Activated T-helper 1 cell treated with anti-CD3 and anti-CD28 coated beads, Interleukin-2, amount 50 U/mL, for 16 hours (primary cell): Measurements from ENCODE around the gene PREX1.

Source experiments
- DNase-seq, 2 donors: peaks; one replicate each; pipeline ENCODE4 v3.0.0-alpha.2; 2020; ENCODE audit warnings: low read depth in 1 of 2, low spot score in 1 of 2

The PREX1 gene

GRCh38 chr20:48737434-48738093, 90.2 kb downstream of the PREX1 start:
- no peak for DNase-seq

- no peak for DNase-seq
These were observed 91.2 kb downstream of the PREX1 start for GRCh38 chr20:48736636-48737035.

DNA sequence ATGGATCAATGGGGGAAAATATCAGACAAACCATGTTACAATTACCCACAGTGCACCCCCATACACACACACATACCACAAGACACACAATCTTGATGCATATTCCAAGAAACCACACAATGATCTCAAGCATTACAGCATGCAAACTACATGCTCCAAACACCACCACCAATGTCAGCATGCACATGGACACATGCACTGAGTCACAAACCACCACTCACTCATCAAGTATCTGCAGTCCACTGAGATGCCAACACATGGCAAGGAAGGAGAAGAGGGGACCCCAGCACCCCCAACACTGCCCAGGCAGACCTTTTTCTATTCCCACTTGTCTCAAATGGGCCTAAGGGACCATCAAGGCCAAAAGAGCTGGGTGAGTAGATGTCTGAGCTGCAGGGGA, 91.6 kb downstream of the PREX1 start:
- DNase-seq = no peak

DNA sequence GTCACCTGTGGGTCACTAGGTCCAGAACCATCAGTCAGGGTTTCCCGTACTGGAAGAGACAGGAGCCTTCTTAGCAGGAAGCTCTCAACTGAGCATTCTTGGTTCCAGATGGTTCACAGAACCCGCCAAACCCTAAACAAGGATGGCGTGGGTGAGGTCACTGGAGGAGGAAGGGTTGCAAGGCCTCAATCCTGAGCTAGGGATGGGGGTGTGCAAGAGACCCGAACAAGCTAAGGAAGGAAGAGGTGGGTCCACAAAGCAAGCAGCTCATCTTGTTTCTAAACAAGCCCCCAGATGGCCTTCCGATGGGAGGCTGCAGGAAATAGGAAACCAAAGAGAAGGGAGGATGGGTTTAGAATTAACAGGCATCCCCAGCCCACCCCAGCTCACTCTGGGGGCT, 92.7 kb downstream of the PREX1 start:
- no peak for DNase-seq

DNA sequence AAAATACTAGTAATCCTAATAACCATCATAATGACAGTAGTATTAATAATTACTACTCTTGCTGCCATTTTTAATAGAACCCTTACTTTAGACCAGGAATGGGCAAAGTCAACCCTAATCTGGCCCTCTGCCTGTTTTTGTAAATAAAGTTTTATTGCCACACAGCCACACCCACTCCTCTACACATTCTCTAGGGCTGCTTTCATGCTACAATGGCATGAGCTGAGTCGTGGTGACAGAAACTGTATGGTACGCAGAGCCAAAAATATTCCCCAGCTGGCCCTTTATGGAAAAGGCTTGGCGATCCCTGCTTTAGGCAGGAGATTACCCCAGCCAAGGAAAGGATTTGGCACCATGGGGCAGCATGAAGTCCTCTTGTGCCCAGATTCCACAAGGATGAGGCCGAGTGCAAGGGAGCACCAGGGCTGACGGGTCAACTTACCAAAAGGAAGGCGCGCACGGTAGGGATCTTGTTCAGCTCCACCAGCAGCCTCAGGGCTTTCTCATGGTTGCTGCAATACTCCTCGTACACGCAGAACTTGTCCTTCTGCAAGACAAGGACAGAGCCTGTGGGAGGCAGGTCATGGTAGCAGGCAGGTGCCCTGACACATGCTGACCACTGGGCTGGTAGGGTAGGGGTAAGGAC, 93.6 kb downstream of the PREX1 start:
- DNase-seq = no peak

GRCh38 chr20:48733296-48733790, 94.5 kb downstream of the PREX1 start:
- DNase-seq = no peak

DNA sequence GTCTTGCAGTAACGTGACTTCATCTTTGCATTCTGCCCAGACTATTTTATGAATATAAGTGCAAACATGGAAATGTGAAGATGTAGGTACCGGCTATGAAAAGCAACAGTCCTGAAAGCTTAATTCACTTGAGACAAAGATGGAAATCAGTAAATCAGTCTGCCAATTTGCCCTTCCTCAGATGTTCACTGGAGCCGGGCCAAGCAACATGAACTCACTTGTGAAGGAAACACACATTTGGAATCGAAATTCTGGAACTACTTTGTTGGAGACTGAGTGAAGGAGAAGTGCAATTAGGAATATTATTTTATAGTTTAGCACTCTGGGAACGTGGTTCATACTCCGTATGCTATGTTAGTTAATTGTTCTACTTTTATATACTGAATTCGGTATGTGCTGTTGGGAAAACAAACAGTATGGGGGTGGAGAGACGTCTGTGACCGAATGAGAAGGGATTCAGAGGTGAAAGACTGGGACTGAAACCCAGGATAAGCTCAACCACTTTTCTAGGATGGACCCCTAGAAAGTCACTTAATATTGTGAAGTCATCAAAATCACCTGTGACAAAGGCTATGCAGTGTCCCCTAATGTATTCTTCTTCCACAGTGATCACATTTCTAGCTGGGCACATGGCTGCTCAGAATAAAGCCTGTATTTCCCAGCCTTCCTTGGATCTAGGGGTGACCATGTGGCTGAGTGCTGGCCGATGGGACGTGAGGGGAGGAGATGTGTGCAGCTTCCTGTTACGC, 95.5 kb downstream of the PREX1 start:
- DNase-seq = no peak

DNA sequence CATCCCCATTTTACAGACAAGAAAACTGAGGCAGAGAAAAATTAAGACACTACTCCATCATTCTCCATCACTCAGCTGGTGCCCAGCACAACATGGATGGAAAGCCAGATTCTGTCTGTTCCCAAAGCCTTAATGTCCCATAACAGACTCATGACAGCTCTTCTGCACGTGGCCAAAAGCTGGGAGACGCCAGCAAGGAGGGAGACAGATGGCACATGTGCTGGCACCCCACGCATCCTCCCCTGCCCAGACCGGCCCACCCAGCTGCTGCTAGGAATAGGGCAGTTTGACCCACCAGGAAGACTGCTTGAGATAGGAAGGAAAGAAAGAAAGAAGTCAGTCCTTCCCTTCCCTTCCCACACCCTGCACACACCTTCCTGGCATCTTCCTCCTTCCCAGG, 96.3 kb downstream of the PREX1 start:
- DNase-seq = no peak

DNA sequence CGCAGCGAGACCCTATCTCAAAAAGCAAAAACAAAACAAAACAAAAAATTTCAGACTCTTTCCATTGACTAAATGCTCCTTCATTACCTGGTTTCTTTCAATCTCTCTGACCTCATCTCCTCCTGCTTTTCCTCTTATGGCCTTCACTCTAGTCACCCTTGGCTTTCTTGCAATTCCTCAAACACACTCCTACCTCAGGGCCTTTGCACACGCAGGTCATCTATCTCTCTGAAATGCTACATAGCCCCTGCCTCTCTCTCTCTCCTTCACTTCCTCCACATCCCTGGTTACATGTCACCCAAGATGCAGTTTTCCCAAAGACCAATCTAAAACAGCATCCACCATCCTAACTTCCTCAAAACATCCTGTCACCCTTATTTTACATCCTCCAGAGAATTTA, 96.8 kb downstream of the PREX1 start:
- no peak for DNase-seq

DNA sequence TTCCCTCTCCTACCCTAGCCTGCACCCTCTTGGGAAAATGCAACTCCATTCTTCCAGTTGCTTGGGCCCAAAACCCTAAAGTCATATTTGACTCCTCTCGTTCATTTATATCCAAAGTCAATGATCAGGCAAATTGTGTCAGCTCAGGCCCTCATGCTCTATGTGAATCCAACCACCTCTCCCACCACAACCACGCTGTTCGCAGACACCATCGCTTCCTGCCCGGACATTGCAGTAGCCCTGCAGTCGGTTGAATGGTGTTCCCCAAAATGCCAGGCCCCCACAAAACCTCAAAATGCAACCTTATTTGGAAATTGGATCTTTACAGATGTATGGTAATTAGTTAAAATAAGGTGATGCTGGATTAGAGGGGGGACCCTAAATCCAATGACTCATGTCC, 98.3 kb downstream of the PREX1 start:
- no peak for DNase-seq

DNA sequence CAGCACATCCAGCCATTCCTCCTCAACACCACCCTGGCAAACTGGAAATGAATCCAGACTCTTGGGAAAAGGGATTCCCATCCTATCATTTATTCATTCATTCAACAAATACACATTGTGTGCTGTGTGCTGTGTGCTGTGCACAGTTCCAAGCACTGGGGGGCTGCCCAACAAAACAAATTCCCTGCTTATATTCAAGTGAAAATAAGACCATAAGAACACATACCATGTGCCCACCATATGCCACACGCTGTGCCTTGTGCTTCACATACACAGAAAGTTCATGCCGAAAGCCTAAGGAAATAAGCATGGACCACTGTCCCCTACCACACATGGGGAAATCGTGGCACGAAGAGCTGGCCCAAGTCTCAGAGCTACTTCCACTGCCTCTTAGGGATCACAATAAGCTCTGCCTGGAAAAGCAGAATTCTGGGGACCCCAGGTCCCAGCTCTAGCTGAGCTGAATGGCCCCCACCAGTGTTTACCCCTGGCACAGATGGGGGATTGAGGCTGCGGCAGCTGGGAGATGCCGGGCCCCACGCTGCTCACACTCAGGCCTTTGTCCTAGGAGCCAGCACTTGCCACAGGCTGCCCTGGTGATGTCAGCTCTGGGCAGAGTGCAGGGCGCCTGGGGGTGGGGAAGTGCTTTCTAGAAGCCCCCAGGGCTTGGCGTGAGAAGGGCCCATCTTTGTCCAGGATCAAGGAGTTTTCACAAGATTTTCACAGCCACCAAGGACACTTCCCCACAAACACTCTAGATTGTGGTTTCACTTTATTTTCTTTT, 99.6 kb downstream of the PREX1 start:
- DNase-seq = no peak

DNA sequence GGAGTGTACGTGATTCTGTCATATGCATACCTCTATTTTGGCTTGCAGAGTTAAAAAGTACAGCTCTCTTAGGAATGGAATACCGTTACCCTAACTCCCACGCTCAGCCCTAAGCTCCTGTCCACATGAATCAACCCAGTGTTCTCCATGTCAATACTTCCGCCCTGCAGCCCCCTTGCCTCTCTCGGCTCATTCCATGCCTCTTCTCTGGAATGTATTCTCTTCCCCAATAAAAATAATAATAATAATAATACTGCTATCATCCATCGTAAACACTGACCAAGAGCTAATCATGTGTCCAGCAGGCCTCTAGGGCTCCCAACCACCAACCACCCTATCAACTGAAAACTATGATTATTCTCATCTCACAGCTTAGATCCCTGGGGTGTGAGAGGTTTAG, 100.6 kb downstream of the PREX1 start:
- DNase-seq = no peak

DNA sequence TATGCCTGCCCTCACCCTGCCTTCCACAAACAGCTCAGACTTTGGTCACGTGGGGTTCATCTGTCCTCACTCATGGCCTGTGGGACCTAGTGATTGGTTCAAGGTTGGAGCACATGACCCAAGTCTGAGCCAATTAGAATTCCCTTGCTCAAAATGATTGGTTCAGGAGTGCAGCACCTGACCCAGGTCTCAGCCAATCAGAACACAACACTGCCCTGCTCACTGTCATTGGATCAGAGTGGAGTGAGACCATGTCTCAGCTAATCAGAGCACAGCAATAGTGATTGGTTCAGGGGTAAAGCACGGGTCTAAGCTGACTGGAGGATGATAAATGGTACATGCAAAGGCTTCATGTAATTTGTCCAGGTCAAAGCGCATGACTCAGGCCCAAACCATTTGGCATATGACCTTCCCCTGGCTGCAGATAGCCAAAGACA, 102.2 kb downstream of the PREX1 start:
- no peak for DNase-seq

GRCh38 chr20:48724891-48725554, 102.8 kb downstream of the PREX1 start:
- no peak for DNase-seq

DNA sequence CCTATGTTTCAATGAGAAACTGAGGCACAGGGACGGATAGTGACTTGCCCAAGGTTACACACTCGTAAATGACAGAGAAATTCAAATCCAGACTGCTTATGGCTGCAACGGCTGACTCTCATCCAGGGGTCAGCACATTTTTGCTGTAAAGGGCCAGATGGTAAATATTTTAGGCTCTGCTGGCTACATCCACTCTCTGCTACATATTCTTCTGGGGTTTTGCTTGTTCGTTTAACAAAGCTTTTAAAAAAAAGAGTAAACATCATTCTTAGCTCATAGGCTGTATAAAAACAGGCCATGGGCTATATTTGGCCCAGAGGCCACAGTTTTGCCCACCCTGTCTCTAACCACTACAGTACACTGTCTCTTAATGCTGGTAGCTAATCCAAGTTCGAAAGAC, 103.4 kb downstream of the PREX1 start:
- DNase-seq = no peak

DNA sequence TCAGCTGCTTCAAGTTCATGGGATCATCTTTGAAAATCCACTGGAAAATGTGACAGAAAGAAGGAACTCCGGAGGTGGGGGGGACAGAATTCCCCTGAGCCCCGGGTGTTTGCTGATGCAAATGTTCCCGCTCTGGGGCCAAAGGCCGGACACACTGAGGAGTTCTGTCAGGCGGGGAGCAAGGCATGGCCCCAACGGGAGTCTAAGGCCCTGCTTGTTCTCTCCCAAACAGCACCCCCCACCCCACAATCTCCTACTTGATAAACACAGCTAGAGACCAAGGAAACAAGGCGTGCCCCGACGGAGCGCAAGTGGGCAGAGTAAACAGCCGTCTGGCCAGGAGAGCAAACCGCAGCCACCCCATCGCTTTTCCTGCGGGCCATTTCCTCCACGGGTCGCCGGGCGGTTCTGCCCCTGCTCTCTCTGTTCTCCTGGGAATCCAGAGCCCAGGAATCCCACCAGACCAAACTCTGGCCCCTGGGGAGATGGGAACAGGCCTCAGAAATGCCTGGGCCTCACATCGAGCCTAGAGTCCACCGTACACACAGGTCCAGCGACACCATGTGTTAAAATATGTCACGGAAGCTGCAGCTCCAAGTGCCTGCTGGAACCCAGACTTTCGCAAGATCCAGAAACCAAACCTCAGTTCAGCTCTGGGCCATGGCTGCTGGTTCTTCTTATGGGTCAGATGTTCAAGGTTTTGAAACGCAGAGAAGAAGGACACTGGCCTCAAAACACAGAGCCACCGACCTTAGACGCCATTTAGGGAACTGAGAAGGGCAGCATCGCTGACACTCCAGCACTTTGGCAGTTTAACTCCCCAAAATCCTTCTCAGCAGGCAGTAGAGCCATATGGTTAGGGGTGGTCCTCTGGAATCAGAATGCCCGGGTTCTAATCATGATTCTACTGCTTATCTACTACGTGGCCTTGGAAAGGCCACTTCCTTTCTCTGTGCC, 104.2 kb downstream of the PREX1 start:
- no peak for DNase-seq

- DNase-seq = no peak
These were observed 105.0 kb downstream of the PREX1 start for GRCh38 chr20:48722737-48723191.

DNA sequence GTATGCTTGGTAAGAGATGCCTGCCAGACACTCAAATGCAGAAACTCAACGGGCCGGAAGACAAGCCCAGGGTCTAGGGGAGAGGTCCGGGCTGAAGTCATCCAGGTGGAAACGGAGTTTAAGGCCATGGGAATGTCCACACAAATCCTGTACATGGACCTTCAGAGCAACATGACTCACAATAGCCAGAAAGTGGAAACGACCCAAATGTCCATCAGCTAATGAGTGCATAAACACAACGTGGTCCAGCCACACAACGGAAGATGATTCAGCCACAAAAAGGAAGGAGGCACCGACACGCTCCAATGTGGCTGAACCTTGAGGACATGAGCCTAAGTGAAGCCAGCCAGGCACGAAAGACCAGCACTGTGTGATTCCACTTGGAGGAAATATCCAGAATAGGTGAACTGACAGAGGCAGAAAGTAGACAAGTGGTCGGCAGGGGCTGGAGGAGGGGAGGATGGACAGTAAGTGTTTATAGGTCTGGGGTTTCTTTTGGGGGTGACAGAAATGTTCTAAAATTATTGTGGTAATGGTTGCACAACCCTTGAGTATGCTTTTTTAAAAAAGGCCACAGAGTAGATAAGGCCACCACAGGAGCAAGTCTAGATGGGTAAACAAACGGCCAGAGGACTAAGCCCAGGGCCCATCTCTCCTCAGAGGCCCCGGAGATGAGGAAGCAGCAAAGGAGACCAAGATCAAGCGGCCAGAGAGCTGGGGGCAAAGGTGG, 105.6 kb downstream of the PREX1 start:
- no peak for DNase-seq
